GM13976 (cell line): ENCODE results near the gene LECT2.

Source experiments
- DNase-seq: peaks from one replicate; pipeline ENCODE4 v3.0.0; 2012; ENCODE audit warnings: low spot score
- in situ Hi-C: fragments of 300-500 bp; cut with MboI; formaldehyde crosslinking; loops from one replicate; pipeline ENCODE4 v1.12.0; 2022; ENCODE audit warnings: low sequenced_read_pairs, mixed read lengths, inconsistent platforms; ENCODE audit not compliant: unreplicated experiment
- TF ChIP-seq, protein P1 (sequence below): IDR thresholded peaks from 2 replicates; pipeline ENCODE4 v1.5.1; 2012; ENCODE audit warnings: borderline replicate concordance, mild to moderate bottlenecking; ENCODE audit not compliant: insufficient read depth; ENCODE audit errors: extremely low read depth, missing control alignments, control extremely low read depth

The LECT2 gene

DNA sequence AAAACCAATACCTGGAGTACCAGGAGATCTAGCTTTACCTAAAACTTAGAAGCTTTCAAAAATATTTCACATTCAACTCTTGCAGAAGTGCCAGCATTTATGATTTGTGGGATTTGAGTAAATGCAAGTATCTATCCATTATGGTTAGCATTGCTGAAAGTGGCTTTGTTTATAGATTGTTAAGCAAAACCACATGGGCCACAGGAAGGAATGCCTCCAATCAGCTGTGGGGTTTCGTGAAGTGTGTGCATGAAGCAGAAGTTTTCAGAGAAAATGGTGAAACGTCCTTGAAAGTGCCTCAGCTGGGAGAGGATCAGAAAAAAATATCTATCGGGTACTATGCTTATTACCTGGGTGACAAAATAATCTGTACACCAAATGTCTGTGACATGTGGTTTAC, 4.2 kb downstream of the LECT2 start:
- TF ChIP-seq, protein P1, sequence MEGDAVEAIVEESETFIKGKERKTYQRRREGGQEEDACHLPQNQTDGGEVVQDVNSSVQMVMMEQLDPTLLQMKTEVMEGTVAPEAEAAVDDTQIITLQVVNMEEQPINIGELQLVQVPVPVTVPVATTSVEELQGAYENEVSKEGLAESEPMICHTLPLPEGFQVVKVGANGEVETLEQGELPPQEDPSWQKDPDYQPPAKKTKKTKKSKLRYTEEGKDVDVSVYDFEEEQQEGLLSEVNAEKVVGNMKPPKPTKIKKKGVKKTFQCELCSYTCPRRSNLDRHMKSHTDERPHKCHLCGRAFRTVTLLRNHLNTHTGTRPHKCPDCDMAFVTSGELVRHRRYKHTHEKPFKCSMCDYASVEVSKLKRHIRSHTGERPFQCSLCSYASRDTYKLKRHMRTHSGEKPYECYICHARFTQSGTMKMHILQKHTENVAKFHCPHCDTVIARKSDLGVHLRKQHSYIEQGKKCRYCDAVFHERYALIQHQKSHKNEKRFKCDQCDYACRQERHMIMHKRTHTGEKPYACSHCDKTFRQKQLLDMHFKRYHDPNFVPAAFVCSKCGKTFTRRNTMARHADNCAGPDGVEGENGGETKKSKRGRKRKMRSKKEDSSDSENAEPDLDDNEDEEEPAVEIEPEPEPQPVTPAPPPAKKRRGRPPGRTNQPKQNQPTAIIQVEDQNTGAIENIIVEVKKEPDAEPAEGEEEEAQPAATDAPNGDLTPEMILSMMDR, result no peak
- in situ Hi-C loops, result no loop called here
- no peak for DNase-seq

DNA sequence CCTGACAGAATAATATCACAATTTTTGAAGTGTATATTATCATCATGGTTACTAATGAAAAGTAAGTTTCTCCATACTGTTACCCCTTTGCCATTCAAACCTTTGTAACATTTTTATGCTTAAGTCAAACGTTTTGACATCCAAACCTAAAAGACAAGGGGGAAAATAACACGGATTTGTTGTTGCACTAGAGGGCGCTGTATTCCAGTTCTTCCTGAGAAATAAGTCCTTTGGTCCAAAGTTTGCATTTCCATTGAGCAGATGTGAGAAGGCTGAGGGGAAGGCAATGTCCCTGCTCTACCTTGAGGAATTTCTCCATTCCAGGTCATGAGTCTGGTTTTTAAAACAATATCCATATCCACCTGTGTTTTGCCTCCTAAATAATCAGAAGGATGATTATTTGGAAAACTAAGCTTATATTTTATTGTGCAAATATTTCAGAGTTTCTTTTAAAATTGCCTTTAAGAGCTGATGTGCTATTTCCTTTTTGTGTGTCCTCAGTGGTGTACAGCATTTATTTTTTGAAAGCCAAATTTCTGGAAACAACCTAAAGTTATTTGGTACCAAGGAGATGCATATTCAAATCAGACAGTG, 9.7 kb downstream of the LECT2 start:
- in situ Hi-C loops, result no loop called here
- peak; percentile 55 for DNase-seq
- TF ChIP-seq, protein P1, result peak; percentile 47

DNA sequence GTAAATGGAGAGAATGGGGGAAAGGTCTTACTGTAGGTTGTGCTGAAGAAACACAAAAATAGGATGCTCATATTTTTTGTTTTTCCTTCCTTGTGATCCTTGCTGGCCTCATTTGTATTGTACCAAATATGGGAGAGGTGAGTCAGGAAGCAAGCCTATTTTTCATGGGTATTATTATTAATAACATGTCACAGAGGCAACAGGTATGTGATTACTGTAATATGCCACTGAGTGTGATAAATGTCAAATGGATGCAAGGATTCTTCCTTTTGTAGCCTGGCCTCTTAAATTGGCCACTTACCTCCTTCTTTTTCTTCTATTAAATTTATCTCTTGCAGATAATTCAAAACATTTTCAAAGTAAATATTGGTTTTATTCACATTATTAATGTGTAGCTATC, 10.2 kb downstream of the LECT2 start:
- no peak for DNase-seq
- TF ChIP-seq, protein P1, result no peak
- in situ Hi-C loops, result no loop called here

DNA sequence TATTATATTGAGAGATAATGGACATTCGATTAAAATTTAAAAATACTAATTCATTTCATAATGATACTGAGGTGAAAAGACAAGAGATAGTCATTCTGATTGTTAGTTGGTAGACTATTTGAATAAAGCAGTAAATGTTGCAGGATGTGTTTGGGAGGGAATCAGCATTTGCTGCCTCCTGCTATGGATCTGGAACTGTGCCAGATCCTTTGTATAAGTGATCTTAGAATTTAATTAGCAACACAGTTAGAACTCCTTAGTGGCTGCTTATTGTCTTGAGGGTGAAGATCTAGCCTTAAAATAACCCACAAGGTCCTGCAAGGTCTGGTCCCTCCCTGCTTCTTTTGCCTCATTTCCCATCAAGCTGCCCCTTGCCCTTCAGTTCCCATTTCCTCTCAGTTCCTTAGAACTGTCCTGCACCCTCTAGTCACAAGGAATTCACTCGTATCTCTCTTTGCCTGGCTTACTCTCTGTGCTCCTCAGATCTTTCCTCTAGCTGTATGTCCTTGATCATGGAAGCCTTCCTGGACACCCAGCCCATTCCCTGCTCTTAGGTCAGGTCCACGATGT, 12.5 kb downstream of the LECT2 start:
- TF ChIP-seq, protein P1, result no peak
- in situ Hi-C loops, result no loop called here
- DNase-seq, result no peak

DNA sequence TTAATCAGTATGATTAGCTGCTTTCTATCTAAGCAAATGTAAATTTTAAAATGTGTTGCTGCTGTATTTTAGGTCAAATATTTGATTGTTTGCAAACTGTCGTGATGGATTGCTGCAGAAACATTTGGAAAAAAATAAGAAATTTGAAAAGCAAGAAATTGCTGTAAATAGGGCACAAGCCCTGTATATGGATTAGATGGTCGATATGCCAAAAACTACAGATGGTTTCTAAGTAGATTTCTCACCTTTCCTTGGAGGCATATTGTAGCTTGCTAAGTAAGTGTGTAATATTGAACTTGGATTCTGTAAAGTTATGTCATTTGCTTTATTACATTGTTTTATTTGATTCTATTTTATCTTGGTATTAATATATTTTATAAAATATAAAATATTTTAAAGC, 13.1 kb downstream of the LECT2 start:
- TF ChIP-seq, protein P1, result no peak
- in situ Hi-C loops, result no loop called here
- DNase-seq, result no peak

DNA sequence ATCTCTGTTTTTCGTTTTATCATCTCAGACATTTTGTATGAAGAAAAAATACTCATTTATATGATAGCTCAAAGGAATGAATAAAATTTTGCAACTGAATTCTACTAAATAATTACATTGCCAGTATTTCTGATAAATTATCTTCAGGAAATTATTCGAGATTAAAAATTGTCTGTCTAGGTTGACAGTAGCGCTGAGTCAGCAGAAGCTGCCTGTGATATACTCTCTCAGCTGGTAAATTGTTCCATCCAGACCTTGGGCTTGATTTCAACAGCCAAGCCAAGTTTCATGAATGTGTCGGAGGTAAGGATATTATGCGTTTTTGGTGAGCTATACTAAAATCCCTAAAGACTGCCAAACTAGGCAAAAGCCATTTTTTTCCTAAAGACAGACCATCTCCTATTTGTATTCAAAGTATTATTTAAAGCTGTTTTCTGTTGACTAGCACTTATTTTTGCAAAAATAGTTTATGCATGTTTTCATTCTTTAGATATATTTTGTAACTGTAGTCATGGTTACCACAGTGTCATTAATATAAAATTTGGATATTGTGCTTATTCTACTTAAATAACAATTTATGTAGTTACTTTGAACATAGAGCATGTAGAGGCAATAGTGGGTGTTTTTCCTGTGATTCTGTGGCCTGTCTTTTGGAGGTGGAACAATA, 17.4 kb downstream of the LECT2 start:
- TF ChIP-seq, protein P1, result no peak
- in situ Hi-C loops, result no loop called here
- DNase-seq, result no peak

DNA sequence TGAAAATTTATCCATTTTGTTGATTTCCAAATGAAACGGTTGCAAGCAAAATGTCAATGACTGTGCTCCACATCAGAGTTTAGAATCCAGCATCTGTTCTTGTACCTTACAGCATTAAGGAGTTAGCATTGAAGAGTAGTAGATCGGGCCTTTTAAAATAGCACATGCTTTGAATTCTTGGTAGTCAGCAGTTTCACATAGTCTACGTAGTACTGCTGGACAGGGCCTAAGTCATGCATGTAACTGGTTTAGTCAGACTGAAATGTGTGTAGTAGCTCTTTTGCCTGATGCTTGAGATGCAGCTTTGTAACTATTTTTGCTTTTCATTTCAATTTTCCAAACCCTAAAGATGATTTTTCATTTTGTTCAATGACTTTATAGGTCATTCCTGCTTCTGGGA, 19.8 kb downstream of the LECT2 start:
- in situ Hi-C loops, result no loop called here

More for the DNA sequence above, 19.8 kb downstream of the LECT2 start:
- no peak for DNase-seq
- TF ChIP-seq, protein P1, result no peak
